HG03558 (cell line): ENCODE measurements around the gene OTUB2.

Experiments
- ATAC-seq: cut with Tn5 transposase; IDR thresholded peaks from one replicate; pipeline ENCODE4 v1.9.1; 2021; ENCODE audit warnings: moderate number of reproducible peaks; ENCODE audit not compliant: unreplicated experiment; ENCODE audit errors: extremely low read depth

OTUB2 gene

GRCh38 chr14:94026173-94026888, at the start of gene OTUB2:
Gene OTUB2 (plus strand): TSS chr14:94026340. CDS start chr14:94026538, 198 bp downstream.
- peak; percentile 97 for ATAC-seq

DNA sequence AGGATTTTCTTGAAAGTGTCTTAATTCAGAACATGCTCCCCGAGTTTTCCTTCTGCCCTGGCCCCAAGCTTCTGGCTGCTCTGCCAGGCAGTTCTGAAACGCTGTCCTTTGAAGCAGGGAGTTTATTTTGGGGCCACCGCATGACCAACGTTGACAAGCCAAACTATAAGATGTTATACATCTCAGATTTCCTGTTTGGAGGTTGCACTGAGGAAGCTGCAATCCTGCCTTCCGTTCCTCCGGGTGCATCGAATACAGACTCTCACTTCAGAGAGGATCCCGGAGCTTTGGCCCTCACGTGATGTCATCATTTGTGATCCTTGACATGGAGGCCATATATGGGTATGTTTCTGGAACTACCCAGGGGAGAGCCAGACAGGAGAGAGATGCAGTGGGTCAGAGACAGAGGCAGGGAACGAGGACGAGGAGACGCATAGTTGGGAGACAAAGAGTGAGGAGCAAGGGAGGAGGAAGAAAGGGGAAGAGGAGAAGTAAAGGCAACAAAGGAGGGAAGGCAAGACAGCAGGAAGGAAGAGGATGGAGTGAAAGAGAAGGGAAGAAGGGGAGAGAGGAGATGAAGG, 49.6 kb upstream of the OTUB2 start, which contains the start of gene ASB2:
Gene ASB2 (minus strand): TSS at position 94 of the 581 bp plus-strand sequence. CDS start 12,031 bp downstream, outside the sequence.
- ATAC-seq = no peak

DNA sequence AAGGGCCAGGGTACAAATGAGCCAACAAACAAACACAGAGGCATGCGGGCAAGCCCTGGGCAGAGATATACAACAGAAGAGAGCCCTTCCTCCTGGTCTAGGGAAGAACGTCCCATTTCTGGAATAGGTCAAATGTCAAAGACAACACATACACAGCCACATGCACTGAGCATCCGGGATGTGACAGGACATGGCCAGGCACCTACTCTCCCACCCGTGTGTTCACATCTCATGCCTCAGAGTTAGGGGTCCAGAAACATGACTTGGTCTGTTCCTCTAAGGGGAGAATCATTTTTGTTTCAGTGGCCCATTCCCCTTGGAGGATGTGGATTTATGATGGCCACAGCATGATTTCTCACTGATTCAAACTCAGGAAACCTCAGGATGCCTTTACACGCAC, 49.0 kb upstream of the OTUB2 start:
- no peak for ATAC-seq

- peak; percentile 20 for ATAC-seq
Measured at GRCh38 chr14:93977790-93978581, 48.2 kb upstream of the OTUB2 start.

- ATAC-seq = no peak
Measured at GRCh38 chr14:93978735-93979134, 47.4 kb upstream of the OTUB2 start.

- ATAC-seq = no peak
Measured at GRCh38 chr14:93980456-93981201, 45.5 kb upstream of the OTUB2 start.

GRCh38 chr14:93981316-93982229, 44.6 kb upstream of the OTUB2 start:
- no peak for ATAC-seq

GRCh38 chr14:93982230-93983007, 43.7 kb upstream of the OTUB2 start:
- ATAC-seq = no peak

GRCh38 chr14:93984070-93984469, 42.1 kb upstream of the OTUB2 start:
- no peak for ATAC-seq

DNA sequence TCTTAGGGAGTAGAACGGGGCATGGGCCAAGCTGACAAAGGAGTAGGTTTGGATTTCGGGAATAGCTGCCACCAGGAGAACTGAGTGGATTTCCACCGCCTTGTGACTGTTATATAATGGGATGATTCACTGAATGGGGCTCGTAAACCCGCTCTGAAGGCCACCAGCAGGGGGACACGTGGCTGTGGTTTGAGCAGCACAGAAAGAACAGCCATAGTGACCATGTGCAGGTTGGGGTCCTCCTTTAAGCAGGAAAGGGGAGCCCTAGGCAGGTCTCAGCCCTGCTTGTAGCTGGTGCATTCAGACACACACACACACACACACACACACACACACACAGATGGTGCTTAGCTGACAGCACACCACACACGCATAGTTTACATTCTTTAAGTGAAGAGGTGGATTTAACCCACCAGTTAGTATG, 41.1 kb upstream of the OTUB2 start:
- ATAC-seq = no peak

- no peak for ATAC-seq
Measured at GRCh38 chr14:93986955-93987354, 39.2 kb upstream of the OTUB2 start.

GRCh38 chr14:93987376-93987775, 38.8 kb upstream of the OTUB2 start:
- no peak for ATAC-seq

- ATAC-seq = no peak
Measured at GRCh38 chr14:93987815-93988476, 38.2 kb upstream of the OTUB2 start.

DNA sequence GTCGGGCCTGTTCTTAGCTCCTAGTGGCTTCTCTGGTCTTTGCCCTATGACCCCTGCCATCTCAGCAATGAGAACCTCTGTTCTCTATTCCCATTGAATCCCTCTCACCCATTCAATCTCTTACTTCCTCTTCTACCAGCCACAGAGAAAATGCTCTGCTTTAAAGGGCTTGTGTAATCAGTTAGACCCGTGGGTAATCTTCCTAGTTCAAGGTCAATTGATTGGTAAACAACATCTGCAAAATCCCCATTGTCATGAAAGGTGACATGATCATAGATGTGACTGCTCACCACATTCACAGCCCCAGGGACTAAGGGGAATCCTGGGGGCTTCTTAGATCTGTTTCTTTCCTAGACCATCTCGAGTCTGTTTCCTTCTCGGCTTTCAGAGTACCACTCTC, 36.2 kb upstream of the OTUB2 start:
- ATAC-seq = peak; percentile 59

- no peak for ATAC-seq
Measured at GRCh38 chr14:93991212-93991611, 34.9 kb upstream of the OTUB2 start.

- no peak for ATAC-seq
Measured at GRCh38 chr14:93991649-93992048, 34.5 kb upstream of the OTUB2 start.

DNA sequence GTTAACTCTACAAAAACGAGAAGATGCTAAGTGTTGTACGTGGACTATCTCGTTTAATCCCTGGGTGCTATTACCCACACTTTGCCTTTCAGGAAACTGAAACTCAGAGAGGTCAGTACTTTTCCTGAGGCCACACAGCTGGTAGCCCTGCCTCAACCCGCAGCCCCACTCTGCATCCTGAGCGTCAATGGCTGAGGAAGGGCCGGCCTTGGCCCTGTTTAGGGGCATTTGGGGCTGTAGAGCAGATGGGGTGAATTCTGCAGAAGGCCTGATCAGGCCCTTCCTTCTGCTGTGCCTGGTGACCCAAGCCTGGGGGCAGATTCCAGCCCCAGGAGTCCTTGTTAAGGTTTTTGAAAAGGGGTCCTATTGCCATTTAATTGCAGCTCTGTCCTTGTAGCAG, 32.8 kb upstream of the OTUB2 start:
- ATAC-seq = no peak
